GM12864 (cell line): Measurements from ENCODE around the gene ZBED3.

Source experiments
- DNase-seq: peaks from one replicate; pipeline ENCODE4 v3.0.0-alpha.2; 2011; ENCODE audit warnings: low read depth
- H3K4me3 ChIP-seq: 2 replicates; pipeline ENCODE4 v1.5.1; 2011; ENCODE audit warnings: mild to moderate bottlenecking, low read depth, low read length, control low read depth
- TF ChIP-seq, protein P1 (sequence below): IDR thresholded peaks from 2 replicates; pipeline ENCODE4 v1.5.1; 2011; ENCODE audit warnings: low read depth, mild to moderate bottlenecking, moderate library complexity, low read length, control low read depth, inconsistent platforms; ENCODE audit errors: missing control alignments

Gene ZBED3

DNA sequence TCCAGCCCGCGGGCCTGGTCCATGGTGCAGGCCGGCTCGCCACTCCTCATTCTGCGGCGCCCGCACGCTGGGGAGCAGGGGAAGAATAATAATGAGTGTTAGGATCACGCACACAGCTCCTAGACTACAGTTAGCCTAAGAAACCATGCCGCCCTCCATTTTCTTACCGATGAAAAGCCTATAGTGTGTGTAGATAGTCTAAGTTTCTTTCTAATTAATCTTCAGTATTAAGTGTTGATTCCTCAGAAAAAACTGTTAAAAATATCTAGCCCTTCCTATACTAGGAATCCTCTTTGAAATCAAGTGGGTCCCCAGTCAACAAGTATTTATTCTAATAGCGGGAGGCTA, 9.3 kb downstream of the ZBED3 start:
- TF ChIP-seq, protein P1, sequence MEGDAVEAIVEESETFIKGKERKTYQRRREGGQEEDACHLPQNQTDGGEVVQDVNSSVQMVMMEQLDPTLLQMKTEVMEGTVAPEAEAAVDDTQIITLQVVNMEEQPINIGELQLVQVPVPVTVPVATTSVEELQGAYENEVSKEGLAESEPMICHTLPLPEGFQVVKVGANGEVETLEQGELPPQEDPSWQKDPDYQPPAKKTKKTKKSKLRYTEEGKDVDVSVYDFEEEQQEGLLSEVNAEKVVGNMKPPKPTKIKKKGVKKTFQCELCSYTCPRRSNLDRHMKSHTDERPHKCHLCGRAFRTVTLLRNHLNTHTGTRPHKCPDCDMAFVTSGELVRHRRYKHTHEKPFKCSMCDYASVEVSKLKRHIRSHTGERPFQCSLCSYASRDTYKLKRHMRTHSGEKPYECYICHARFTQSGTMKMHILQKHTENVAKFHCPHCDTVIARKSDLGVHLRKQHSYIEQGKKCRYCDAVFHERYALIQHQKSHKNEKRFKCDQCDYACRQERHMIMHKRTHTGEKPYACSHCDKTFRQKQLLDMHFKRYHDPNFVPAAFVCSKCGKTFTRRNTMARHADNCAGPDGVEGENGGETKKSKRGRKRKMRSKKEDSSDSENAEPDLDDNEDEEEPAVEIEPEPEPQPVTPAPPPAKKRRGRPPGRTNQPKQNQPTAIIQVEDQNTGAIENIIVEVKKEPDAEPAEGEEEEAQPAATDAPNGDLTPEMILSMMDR: no peak
- DNase-seq: no peak
- H3K4me3 ChIP-seq: peak overlapping the region; percentile 47; the same call in 1 of the 2 replicates

DNA sequence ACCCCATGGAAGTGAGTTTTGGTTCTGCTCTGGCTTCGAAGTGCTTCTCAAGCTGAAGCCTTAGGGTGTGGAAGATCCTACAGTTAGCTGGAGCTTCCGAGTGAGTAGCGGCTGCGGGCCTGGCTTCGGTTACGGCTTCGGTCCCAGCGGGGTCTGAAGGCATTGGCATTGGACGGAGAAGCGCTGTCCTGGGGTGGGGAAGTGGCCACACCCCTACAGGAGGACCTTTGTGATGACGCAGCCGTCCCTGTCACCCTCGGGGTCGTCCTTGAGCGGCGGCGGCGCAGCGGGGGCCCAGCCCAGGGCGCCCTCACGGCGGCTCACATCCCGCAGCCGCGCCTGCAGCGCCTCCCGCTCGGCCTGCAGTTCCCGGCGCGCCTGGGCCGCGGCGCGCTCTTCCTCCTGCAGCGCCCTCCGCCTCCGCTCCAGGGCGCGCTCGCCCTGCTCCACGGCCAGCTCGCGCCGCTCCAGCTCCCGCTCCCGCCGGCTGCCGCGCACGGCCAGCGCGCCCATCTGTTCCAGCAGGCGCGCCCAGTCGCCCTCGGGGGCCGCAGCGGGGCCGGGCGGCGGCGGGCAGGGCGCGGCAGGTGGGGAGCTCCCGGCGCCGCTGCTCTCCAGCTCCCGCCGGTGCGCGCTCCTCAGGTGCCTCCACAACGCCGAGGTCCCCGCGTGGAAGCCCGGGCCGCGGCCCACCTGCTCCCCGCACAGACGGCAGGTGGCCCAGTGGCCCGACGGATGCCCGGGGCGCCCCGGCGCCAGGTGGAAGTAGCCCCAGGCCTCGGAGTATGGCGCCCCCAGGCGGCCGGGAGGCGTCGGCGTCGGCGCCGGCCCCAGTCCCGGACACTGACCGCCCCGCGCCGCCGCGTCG, 9.9 kb downstream of the ZBED3 start:
- peak overlapping the region; percentile 47 for H3K4me3 ChIP-seq
- TF ChIP-seq, protein P1: peak; percentile 75
- DNase-seq: no peak

DNA sequence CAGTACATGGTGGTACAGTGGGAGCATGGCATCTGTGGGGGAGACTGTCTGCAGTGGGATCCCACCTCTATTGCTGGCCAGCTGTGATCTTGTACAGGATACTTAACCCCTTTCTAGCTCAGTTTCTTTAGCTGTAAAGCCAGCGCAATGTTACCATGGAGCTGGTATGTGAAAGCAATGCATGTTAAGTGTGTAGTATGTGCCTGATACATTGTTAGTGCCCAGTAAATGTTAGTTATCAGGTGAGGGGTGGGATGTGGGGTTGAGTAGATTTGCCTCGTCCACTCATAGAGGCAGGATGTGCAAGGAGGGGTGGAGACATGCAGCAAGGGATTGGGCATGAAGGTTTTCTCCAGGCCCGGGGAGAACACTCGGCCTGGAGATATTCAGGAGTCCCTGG, 12.3 kb downstream of the ZBED3 start:
- no peak for DNase-seq
- TF ChIP-seq, protein P1: no peak
- H3K4me3 ChIP-seq: no peak overlapping the region

DNA sequence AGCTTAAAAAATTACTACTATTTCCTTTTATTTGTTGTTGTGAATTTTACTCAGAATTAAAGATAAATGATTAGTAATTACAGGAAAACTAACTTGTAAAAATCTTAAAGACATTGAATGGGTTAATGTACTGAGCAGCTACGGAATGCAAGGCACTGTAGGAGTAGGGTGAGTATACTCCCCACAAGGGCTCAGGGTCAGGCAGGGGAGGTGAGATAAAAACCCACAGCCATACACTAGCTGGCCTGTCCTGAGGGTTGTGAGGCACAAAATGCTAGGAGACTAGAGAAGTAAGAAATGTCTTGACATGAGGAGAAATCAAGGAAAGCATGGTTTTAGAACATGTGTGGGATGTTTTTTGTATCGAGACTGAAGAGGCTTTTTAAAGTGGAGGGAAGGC, 13.4 kb downstream of the ZBED3 start:
- TF ChIP-seq, protein P1: no peak
- no peak for DNase-seq
- no peak overlapping the region for H3K4me3 ChIP-seq

DNA sequence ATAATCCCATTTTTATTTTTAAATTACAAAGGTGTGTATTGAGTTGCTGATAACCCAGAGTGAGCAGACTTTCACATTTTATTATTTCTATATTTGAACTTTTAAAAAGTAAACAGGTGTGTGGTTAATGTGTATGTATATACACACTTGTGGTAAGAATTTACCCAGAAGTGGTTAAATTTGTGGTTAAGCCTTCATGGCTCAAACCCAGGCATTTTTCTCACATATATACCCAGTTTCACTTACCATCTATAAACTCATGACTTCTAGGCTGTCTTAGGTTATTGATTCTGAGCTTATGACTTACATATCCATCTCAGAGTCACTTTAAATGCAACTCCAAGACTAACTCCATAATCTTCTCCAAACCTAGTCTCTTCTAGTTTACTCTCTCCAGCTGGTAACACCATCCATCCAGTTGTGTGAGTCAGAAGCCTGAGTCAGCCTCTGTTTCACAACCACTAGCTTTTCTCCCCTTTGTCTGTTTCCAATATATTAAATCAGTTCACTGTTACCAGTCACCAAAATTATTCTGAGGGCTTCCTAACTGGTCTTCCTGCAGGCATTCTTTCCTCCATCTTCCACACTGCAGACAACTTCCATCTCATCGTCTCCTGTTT, 20.2 kb downstream of the ZBED3 start:
- TF ChIP-seq, protein P1: no peak
- H3K4me3 ChIP-seq: no peak overlapping the region
- DNase-seq: no peak

DNA sequence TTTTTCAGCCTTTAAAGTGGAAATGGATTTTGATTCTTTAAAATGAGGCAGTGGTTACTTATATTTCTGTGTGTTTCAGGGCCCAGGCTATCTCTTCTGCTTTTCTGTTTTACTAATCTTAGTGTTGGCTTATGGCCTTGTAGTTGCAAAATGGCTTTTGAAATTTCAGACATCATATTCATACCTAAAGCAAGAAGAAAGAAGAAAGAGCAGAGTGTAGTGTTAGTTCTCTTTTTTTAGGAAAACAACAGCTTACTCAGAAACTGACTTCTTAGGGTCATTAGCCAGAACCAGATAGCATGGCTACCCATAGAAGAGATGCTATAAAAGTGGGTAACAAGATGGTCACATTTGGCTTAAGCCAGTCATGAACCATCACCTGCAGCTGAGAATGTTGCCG, 20.9 kb downstream of the ZBED3 start:
- TF ChIP-seq, protein P1: no peak

More for the DNA sequence above, 20.9 kb downstream of the ZBED3 start:
- no peak for DNase-seq
- H3K4me3 ChIP-seq: no peak overlapping the region
